Activated T-helper 17 cell treated with anti-CD3 and anti-CD28 coated beads, Interleukin-2, amount 50 U/mL, for 72 hours (primary cell): ENCODE results near the gene CEP85. TPM values are rescaled to one million over a fixed set of nuclear protein-coding genes. Genes with fewer than 3 reads are reported as not detected.
A peak's percentile ranks its signal among the peaks of the same experiment; 100 is the strongest.

ENCODE experiments used
- ATAC-seq: fragments of 150-1000 bp; cut with Tn5 transposase; replicated peaks from 2 replicates; pipeline ENCODE4 v1.10.0; 2021; ENCODE audit warnings: mild to moderate bottlenecking, moderate library complexity
- H3K27ac Mint-ChIP-seq: one replicate; pipeline ENCODE4 v1.8.0; 2022; ENCODE audit warnings: mixed read lengths
- H3K27me3 Mint-ChIP-seq: one replicate; pipeline ENCODE4 v1.8.0; 2022; ENCODE audit warnings: mixed read lengths
- H3K36me3 Mint-ChIP-seq: one replicate; pipeline ENCODE4 v1.8.0; 2022; ENCODE audit warnings: low read depth, mild to moderate bottlenecking, mixed read lengths
- H3K4me1 Mint-ChIP-seq: one replicate; pipeline ENCODE4 v1.8.0; 2022; ENCODE audit warnings: mixed read lengths
- H3K4me3 Mint-ChIP-seq: one replicate; pipeline ENCODE4 v1.8.0; 2022; ENCODE audit warnings: mild to moderate bottlenecking, mixed read lengths
- H3K9me3 Mint-ChIP-seq: one replicate; pipeline ENCODE4 v1.8.0; 2022; ENCODE audit warnings: mixed read lengths
- total RNA-seq, 2 donors: library from RNA; stranded (reverse); gene quantifications; one replicate each; pipeline ENCODE4 v1.2.3, GENCODE V29; 2022

Gene CEP85
- total RNA-seq, 2 donors from 2014 or later, result 34.8 to 37.7 TPM

DNA sequence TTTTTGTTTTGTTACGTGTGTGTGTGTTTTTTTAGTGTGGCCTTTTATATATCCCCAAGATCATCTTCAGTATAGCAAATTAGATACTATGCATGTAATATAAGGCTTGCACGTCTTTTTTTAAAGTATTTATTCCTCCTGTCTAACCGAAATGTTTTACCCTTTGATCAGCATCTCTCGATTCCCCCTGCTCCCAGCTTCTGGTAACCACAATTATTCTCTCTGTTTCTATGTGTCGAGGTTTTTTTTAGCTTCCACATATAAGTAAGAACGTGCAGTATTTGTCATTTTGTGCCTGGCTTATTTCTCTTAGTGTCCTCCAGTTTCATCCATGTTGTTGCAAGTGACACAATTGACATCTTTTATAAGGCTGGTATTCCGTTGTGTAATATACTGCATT lies 18.7 kb downstream of the CEP85 start:
- Mint-ChIP-seq H3K9me3 (no peaks in the 10 kb centered on the region), H3K4me1 (no peaks in the 10 kb centered on the region), H3K36me3 (peaks cover 67% of the 10 kb centered on the region), H3K4me3 (no peak overlapping the region), H3K27me3 (no peaks in the 10 kb centered on the region), H3K27ac (no peak overlapping the region)
- no peak for ATAC-seq

DNA sequence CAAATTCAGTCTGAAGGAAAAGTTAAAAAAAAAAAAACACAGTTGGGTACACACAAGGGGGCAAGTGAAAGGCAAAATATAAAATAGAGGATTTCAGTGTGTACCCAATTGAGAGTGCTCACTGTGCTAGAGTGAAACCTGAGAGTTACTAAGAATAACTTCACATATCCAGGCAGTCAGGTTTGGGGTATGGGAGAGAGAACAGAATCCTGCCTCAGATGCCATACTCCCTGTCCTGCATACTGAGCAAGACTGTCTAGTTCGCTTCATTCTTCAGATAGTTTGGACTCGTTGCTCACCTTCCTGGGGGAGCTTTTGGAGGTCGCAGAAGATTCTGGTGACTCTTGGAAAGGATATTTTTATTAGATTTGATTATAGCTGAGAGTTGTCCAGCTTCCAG lies 20.4 kb downstream of the CEP85 start:
- peaks cover 4% of the 10 kb centered on the region for H3K4me1 Mint-ChIP-seq
- no peaks in the 10 kb centered on the region for H3K27me3 Mint-ChIP-seq
- H3K9me3 Mint-ChIP-seq, result no peaks in the 10 kb centered on the region
- H3K36me3 Mint-ChIP-seq, result peaks cover 70% of the 10 kb centered on the region
- ATAC-seq, result no peak
- H3K27ac Mint-ChIP-seq, result no peak overlapping the region
- no peak overlapping the region for H3K4me3 Mint-ChIP-seq

DNA sequence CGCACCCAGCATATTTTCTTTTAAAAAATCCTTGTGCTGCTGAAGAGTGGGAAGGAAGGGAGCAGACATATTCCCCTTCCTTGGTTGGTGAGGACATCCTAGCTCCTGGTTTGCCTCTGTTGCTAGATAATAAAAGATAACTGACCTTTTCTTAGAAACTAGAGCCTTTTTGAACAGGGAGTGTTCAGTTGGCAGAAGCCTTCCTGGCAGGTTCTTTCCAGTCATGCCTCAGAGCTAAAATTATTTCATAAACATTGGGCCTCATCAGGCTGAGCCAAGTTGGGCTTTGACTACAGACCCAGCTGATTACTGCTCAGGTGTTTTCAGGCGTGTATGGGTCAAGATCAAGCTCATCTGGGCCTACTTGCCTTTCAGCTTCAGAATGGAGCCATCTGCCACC lies 23.2 kb downstream of the CEP85 start:
- ATAC-seq, result no peak
- Mint-ChIP-seq H3K27ac (no peak overlapping the region), H3K27me3 (no peaks in the 10 kb centered on the region), H3K36me3 (peaks cover 93% of the 10 kb centered on the region), H3K9me3 (no peaks in the 10 kb centered on the region), H3K4me3 (no peak overlapping the region), H3K4me1 (peaks cover 4% of the 10 kb centered on the region)

DNA sequence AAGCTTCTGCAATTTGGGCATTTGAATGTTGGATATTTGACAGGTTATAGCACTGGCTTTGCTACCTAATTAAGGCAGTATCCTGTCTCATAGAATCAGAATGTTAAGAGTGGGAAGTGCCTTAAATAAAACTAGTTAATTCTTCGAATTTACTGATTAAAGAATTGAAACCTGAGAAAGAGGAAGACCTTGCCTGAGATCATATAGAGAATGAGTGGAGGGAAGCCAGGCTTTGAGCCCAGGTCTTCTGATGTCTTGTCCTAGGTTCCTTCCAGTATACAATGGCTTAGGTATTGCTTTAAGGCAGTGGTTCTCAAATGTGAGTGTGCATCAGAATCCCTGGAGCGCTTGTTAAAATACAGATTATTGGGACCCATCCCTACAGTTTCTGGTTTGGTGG lies 25.0 kb downstream of the CEP85 start:
- Mint-ChIP-seq H3K27ac (no peak overlapping the region), H3K4me3 (no peak overlapping the region), H3K4me1 (peaks cover 4% of the 10 kb centered on the region), H3K9me3 (no peaks in the 10 kb centered on the region), H3K36me3 (peaks cover 98% of the 10 kb centered on the region), H3K27me3 (no peaks in the 10 kb centered on the region)
- no peak for ATAC-seq

DNA sequence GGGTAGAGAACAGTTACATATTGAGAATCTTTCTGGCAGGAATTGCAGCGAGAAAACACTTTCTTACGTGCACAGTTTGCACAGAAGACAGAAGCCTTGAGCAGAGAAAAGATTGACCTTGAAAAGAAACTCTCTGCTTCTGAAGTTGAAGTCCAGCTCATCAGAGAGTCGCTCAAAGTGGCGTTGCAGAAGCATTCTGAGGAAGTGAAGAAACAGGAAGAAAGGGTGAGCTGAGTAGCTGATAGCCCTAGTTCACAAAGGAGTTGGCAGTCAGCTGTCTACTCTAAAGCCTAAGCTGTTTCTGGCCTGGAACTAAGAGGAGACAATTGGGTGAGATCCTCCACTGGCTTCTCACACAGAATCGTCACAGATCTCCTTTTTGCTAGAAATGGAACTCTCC lies 25.6 kb downstream of the CEP85 start:
- H3K36me3 Mint-ChIP-seq, result peaks cover 98% of the 10 kb centered on the region
- H3K27me3 Mint-ChIP-seq, result no peaks in the 10 kb centered on the region
- peaks cover 4% of the 10 kb centered on the region for H3K4me1 Mint-ChIP-seq
- H3K9me3 Mint-ChIP-seq, result no peaks in the 10 kb centered on the region
- H3K4me3 Mint-ChIP-seq, result no peak overlapping the region
- H3K27ac Mint-ChIP-seq, result no peak overlapping the region
- ATAC-seq, result no peak

DNA sequence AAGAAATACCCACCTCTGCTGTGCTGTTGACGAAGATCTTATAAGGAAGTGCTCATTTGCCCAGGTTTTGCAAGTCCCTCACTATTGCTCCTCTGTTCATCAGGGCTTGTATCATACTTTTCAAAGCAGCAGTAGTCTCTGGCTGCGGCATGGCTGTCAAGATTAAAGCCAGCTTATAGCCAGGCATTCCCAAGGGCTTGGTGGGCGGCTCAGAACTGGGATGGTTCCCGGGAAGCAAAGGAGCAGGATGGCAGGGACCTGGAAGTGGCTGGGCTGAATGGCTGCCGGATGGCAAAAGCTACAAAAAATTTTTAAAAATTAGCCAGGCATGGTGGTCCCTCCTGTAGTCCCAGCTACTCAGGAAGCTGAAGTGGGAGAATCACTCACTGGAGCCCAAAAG lies 29.2 kb downstream of the CEP85 start:
- Mint-ChIP-seq H3K36me3 (peaks cover 99% of the 10 kb centered on the region), H3K27me3 (no peaks in the 10 kb centered on the region), H3K27ac (no peak overlapping the region)

DNA sequence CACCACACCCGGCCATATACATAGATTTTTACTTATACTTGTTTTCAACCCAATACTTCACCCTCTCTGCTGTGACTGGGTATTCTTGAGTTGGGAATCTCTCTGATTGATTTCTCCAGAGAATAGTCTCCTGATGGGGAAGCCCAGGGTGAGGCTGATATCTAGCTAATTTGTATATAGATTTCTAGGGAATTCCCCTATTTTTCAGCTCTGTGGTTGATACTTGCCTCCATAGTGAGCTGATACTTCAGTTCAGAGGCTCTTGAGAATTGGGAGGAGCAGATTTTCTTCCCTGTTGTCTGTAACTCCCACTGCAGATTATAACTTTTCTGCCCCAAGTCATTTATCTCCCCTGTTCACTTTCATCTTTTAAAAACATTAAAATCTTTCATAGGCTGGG lies 31.4 kb downstream of the CEP85 start:
- Mint-ChIP-seq H3K9me3 (peaks cover 7% of the 10 kb centered on the region), H3K27ac (peak overlapping the region; percentile 16), H3K4me1 (no peaks in the 10 kb centered on the region), H3K36me3 (peaks cover 99% of the 10 kb centered on the region), H3K27me3 (no peaks in the 10 kb centered on the region), H3K4me3 (no peak overlapping the region)
- ATAC-seq, result peak; percentile 74

More for the DNA sequence above, 29.2 kb downstream of the CEP85 start:
- no peaks in the 10 kb centered on the region for H3K9me3 Mint-ChIP-seq
- no peak overlapping the region for H3K4me3 Mint-ChIP-seq
- no peak for ATAC-seq
- H3K4me1 Mint-ChIP-seq, result peaks cover 2% of the 10 kb centered on the region

DNA sequence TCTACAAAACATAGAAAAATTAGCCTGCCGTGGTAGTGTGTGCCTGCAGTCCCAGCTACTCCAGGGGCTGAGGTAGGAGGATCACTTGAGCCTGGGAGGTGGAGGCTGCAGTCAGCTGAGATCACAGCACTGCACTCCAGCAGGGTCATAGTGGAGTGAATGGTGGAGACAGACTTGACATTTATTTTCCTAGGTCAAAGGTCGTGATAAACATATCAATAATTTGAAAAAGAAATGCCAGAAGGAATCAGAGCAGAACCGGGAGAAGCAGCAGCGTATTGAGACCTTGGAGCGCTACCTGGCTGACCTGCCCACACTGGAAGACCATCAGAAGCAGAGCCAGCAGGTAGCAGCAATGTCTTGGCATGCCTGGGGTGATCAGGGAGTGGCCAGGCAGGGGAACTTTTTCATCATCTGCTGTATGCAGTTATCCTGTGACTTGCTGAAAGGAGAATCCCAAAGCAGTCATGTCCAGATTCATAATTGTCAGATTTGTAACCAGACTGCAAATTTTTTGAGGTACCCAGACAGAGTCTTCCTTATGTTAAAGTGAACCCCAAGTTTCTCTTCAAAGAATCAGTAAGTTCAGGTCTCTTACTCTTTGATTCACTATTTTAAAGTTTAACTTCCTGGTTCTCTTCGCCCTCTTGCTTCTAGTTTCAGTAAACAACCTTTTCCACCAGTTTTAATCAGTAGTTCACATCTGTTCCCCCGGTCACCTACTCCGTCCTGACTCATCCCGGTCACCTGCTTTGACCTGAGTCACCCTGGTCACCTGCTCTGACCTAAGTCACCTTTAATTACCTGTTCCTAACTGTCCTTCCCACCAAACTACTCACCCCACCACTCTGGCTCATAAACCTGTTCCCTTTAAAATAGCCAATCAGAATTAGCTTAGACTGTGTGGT lies 34.5 kb downstream of the CEP85 start:
- Mint-ChIP-seq H3K4me3 (no peak overlapping the region), H3K27ac (no peak overlapping the region), H3K9me3 (peaks cover 7% of the 10 kb centered on the region), H3K4me1 (no peaks in the 10 kb centered on the region), H3K27me3 (no peaks in the 10 kb centered on the region), H3K36me3 (peaks cover 94% of the 10 kb centered on the region)
- no peak for ATAC-seq

DNA sequence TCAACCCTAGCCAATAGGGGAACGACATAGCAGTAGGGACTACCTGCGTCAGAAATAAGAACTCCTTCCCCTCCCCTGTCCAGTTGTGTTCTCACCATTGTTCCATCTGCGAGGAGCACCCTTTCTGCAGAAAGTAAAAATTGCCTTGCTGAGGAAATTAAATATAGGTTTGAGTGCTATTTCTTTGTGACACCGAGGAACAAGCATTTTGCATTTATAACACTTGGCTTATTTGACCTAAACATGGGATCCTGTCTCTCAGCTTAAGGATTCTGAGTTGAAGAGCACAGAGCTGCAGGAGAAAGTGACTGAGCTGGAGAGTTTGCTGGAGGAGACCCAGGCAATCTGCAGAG lies 35.2 kb downstream of the CEP85 start:
- peaks cover 92% of the 10 kb centered on the region for H3K36me3 Mint-ChIP-seq
- no peak for ATAC-seq
- peaks cover 7% of the 10 kb centered on the region for H3K9me3 Mint-ChIP-seq
- no peak overlapping the region for H3K27ac Mint-ChIP-seq
- H3K4me3 Mint-ChIP-seq, result no peak overlapping the region
- H3K4me1 Mint-ChIP-seq, result peaks cover 2% of the 10 kb centered on the region
- no peaks in the 10 kb centered on the region for H3K27me3 Mint-ChIP-seq

DNA sequence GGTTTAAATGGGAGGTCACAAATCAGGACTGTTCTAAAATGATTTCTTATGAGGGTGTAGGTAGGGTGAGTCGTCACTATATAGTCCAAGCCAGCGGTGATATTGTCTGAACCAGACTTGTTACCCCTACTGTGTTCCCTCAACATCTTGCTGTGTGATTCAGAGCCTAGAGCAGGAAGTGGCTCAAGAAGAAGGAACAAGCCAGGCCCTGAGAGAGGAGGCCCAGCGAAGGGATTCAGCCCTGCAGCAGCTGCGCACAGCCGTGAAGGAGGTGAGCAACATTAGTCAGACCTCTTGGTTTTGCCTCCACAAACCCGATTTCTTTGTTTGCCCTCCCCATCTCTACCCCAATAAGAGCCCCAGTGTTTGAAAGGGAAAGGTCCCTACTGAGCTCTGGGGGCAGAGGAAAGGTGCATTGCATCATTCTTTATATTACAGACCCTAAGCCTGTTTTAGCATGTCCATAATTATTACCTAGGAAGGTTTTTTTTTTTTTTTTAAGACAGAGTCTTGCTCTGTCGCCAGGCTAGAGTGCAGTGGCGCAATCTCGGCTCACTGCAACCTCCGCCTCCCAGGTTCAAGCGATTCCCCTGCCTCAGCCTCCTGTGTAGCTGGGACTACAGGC lies 40.9 kb downstream of the CEP85 start:
- Mint-ChIP-seq H3K36me3 (peaks cover 91% of the 10 kb centered on the region), H3K9me3 (no peaks in the 10 kb centered on the region), H3K4me1 (peaks cover 41% of the 10 kb centered on the region), H3K27me3 (no peaks in the 10 kb centered on the region), H3K27ac (peak overlapping the region; percentile 82), H3K4me3 (peak overlapping the region; percentile 91)
- ATAC-seq, result no peak

DNA sequence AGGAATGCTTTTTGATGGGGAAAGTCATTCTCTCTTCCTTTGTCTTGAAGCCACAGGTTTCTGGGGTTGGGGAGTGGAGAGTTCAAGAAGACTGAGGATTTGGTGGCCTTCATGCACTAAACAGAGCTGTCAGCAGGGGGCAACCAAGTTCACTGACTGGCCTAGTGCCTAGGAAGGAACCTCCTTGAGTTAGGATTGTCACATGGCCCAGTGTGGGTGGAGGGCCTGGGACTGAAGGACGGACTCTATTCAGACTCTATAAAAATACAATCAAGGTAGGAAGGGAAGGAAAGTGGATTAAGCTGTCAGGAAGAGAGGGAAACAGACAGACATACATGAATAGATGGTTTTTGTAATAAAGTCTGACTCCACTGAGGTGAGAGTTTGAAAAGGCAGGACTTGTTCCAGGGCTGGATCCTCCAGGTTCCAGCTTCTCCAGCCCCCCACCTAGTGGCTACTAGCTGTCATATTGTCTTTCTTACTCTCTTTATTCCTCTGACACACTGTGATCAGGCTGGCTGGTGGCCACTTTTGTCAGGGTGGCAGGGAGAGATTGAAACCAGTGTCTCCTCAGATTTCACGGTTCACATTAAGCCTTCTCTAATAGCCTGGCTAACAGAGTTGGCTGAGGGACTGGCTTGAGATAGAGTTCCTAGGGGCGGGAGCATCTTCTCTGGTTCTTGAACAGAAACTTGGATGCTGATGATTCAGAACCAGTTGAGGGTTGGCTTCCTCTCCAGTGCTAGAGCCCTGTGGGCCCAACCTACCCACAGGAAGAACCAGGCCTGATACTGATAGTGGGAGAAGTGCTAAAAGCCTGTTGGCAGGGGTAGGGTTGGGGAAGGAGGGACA lies 41.8 kb downstream of the CEP85 start:
- H3K9me3 Mint-ChIP-seq, result no peaks in the 10 kb centered on the region
- no peaks in the 10 kb centered on the region for H3K27me3 Mint-ChIP-seq
- peak overlapping the region; percentile 82 for H3K27ac Mint-ChIP-seq
- H3K4me1 Mint-ChIP-seq, result peaks cover 41% of the 10 kb centered on the region
- ATAC-seq, result peak; percentile 82
- H3K4me3 Mint-ChIP-seq, result peak overlapping the region; percentile 91
- peaks cover 91% of the 10 kb centered on the region for H3K36me3 Mint-ChIP-seq

DNA sequence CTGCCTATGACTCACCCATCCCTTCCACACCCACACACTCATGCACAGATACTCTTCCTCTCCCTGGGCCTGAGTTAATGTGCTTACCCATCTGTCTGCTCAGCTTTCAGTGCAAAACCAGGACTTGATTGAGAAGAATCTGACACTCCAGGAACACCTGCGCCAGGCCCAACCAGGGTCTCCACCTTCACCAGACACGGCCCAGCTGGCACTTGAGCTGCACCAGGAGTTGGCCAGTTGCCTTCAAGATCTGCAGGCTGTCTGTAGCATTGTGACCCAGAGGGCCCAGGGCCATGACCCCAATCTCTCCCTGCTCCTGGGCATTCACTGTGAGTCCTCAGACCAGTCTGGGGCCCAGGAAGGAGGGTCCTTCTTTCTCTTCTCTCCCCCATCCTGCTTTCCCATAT lies 42.4 kb downstream of the CEP85 start:
- Mint-ChIP-seq H3K27me3 (no peaks in the 10 kb centered on the region), H3K36me3 (peaks cover 92% of the 10 kb centered on the region), H3K4me3 (peak overlapping the region; percentile 91), H3K9me3 (no peaks in the 10 kb centered on the region), H3K27ac (peak overlapping the region; percentile 82), H3K4me1 (peaks cover 47% of the 10 kb centered on the region)
- no peak for ATAC-seq

DNA sequence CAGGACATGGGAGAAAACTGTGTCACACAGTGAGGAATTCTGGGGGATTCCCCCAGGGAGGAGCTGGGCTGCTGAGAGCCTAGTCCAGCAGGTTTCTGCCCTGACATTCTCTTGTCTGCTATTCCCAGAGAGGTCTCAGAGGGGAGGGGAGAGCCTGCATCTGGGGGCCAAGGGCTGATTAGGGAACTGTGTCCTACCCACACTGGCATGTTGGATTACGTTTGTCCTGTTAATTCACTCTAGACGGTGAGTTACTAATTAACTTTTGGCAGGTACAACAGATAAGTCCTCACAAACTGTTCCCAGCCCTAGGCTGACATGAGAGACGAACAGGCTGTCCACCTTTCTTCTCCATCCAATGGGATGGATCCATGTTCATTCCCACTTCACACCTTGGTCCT lies 43.3 kb downstream of the CEP85 start:
- Mint-ChIP-seq H3K36me3 (peaks cover 91% of the 10 kb centered on the region), H3K27me3 (no peaks in the 10 kb centered on the region), H3K27ac (peak overlapping the region; percentile 82), H3K4me1 (peaks cover 51% of the 10 kb centered on the region), H3K4me3 (peak overlapping the region; percentile 91), H3K9me3 (no peaks in the 10 kb centered on the region)
- no peak for ATAC-seq

DNA sequence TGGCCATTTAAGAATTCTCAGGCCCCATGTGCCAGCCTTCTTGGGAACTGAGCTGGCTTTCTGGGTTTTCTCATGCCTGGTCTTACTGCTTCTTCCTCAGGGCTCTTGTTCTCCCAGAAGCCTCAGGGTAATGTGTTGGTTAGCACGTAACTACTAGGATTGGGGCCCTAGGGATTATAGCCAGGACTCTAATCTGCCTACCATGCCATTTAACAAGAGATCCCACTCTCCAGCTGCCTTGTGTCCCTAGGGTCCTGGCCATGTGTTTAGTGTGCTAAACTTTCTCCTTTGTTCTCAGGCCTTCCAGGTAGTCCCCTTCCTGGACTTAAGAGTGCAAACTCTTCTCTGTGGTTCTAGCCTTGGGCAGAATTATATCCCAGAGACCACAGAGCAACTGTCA lies 43.7 kb downstream of the CEP85 start:
- H3K4me1 Mint-ChIP-seq, result peaks cover 53% of the 10 kb centered on the region
- no peaks in the 10 kb centered on the region for H3K27me3 Mint-ChIP-seq
- no peaks in the 10 kb centered on the region for H3K9me3 Mint-ChIP-seq
- ATAC-seq, result no peak
- H3K36me3 Mint-ChIP-seq, result peaks cover 91% of the 10 kb centered on the region
- H3K27ac Mint-ChIP-seq, result peak overlapping the region; percentile 82
- H3K4me3 Mint-ChIP-seq, result peak overlapping the region; percentile 91
